Panc1 (cell line): ENCODE measurements around the gene PSMA7. TPM values are rescaled to one million over a fixed set of nuclear protein-coding genes. Genes with fewer than 3 reads are reported as not detected.

Experiments
- ATAC-seq: fragments of 200-7000 bp; cut with Tn5 transposase; 2 replicates; pipeline ENCODE4 v1.9.1; 2020; ENCODE audit warnings: mild to moderate bottlenecking, moderate library complexity
- BruUV-seq: library from RNA; stranded (reverse); fragments of 400-500 nt; replicated peaks from 2 replicates; lab custom pipeline; 2021; lab: Mats Ljungman, UMichigan
- CTCF ChIA-PET: fragments of 300-600 bp; sonication (Branson Sonifier 250); formaldehyde crosslinking; loops from one replicate; lab custom pipeline; 2022; ENCODE audit warnings: antibody characterized with exemption; lab: Charles Lee
- POLR2A ChIA-PET: fragments of 300-600 bp; sonication (Branson Sonifier 250); formaldehyde crosslinking; loops from one replicate; lab custom pipeline; 2022; ENCODE audit warnings: antibody characterized with exemption; lab: Charles Lee
- DNase-seq: peaks from one replicate; pipeline ENCODE4 v3.0.0-alpha.2; 2010; ENCODE audit warnings: low read depth, low spot score
- H3K27ac ChIP-seq: 2 replicates; pipeline ENCODE4 v1.5.1; 2011; ENCODE audit warnings: mild to moderate bottlenecking, low read length, inconsistent platforms
- H3K27me3 ChIP-seq: fragments of 200-500 bp; sonication (Bioruptor generic); 2 replicates; pipeline ENCODE4 v1.6.0; 2014; ENCODE audit warnings: low read length, inconsistent platforms; ENCODE audit not compliant: control insufficient read depth, insufficient read depth
- H3K36me3 ChIP-seq: fragments of 200-500 bp; sonication (Bioruptor generic); 2 replicates; pipeline ENCODE4 v1.5.1; 2014; ENCODE audit warnings: inconsistent platforms, mild to moderate bottlenecking, low read length, moderate library complexity; ENCODE audit not compliant: control insufficient read depth, insufficient read depth
- H3K4me1 ChIP-seq: 2 replicates; pipeline ENCODE4 v1.5.1; 2011; ENCODE audit warnings: inconsistent platforms, mild to moderate bottlenecking, low read length, moderate library complexity; ENCODE audit not compliant: control insufficient read depth, insufficient read depth
- H3K4me3 ChIP-seq, 2 experiments: 2 replicates each; pipeline ENCODE4 v1.5.1; 2011 to 2012; ENCODE audit warnings: low read depth in 2 of 2, low read length in 2 of 2, mild to moderate bottlenecking in 2 of 2, inconsistent platforms in 1 of 2, moderate library complexity in 1 of 2
- H3K9me3 ChIP-seq: fragments of 200-500 bp; sonication (Bioruptor generic); 2 replicates; pipeline ENCODE4 v1.5.1; 2014; ENCODE audit warnings: low read depth, mild to moderate bottlenecking, inconsistent platforms, low read length, moderate library complexity; ENCODE audit not compliant: control insufficient read depth, insufficient read depth
- CTCF ChIP-seq: fragments of 450-650 bp; IDR thresholded peaks from 2 replicates; pipeline ENCODE4 v1.5.1; 2017; ENCODE audit warnings: mild to moderate bottlenecking
- POLR2AphosphoS5 ChIP-seq: IDR thresholded peaks from 2 replicates; pipeline ENCODE4 v1.6.1; 2012; ENCODE audit warnings: mild to moderate bottlenecking, low read depth, low read length, moderate library complexity
- REST ChIP-seq, 2 experiments: IDR thresholded peaks; 2 replicates each; pipeline ENCODE4 v1.6.1; 2011 to 2012; ENCODE audit warnings: low read depth in 2 of 2, control low read depth in 1 of 2, low read length in 1 of 2, mild to moderate bottlenecking in 1 of 2, moderate library complexity in 1 of 2; ENCODE audit not compliant: insufficient read depth in 1 of 2
- SIN3A ChIP-seq: IDR thresholded peaks from 2 replicates; pipeline ENCODE4 v1.6.1; 2012; ENCODE audit warnings: low read depth, mild to moderate bottlenecking, low read length, moderate library complexity, borderline replicate concordance; ENCODE audit not compliant: insufficient read depth
- TCF7L2 ChIP-seq: IDR thresholded peaks from 2 replicates; pipeline ENCODE4 v1.6.1; 2011; ENCODE audit warnings: mild to moderate bottlenecking, low read depth, low read length, inconsistent platforms
- in situ Hi-C: cut with HindIII; loops from 2 replicates; pipeline ENCODE4 v1.10.0; 2016; ENCODE audit warnings: low sequenced_read_pairs, low pct_unique_long_range_greater_than_20kb
- intact Hi-C: fragments of 100-400 bp; cut with micrococcal nuclease; formaldehyde crosslinking; loops from one replicate; pipeline ENCODE4 v1.10.0; 2022; ENCODE audit not compliant: unreplicated experiment
- total RNA-seq: library from RNA; stranded (reverse); gene quantifications from one replicate; pipeline ENCODE4 v1.2.1, GENCODE V29; 2021; ENCODE audit not compliant: unreplicated experiment

PSMA7 gene
- total RNA-seq, 1 experiment from 2014 or later = 402 TPM

GRCh38 chr20:62131560-62132320, 11.5 kb downstream of the PSMA7 start:
- Histone ChIP-seq H3K27me3 (no peaks in the 10 kb centered on the region), H3K27ac (no peak overlapping the region), H3K4me1 (no peaks in the 10 kb centered on the region; the same call in 1 of the 2 replicates), H3K9me3 (no peaks in the 10 kb centered on the region), H3K4me3 (no peak overlapping the region), H3K36me3 (peaks cover 39% of the 10 kb centered on the region)
- intact Hi-C loops (no loop called here), in situ Hi-C loops (no loop called here)
- no TSS peak for BruUV-seq
- CTCF ChIA-PET = interaction anchor here (0.5 kb wide), 1 partner anchor 36 kb away, joined by 5 read pairs; no protein-coding TSS in a partner anchor
- TF ChIP-seq TCF7L2 = no peak
- ATAC-seq (no peak), DNase-seq (no peak)
- POLR2A ChIA-PET = no interaction called here

- CTCF ChIA-PET = no interaction called here
These were observed 13.3 kb downstream of the PSMA7 start for GRCh38 chr20:62129731-62130531.

More at GRCh38 chr20:62129731-62130531, 13.3 kb downstream of the PSMA7 start:
- POLR2A ChIA-PET = no interaction called here
- in situ Hi-C loops = no loop called here
- Histone ChIP-seq H3K9me3 (no peaks in the 10 kb centered on the region), H3K4me3 (no peak overlapping the region), H3K27ac (no peak overlapping the region), H3K27me3 (no peaks in the 10 kb centered on the region), H3K4me1 (no peaks in the 10 kb centered on the region; the same call in 1 of the 2 replicates), H3K36me3 (peaks cover 29% of the 10 kb centered on the region)
- DNase-seq (no peak), ATAC-seq (no peak)
- intact Hi-C loops = no loop called here
- BruUV-seq = no TSS peak
- TF ChIP-seq TCF7L2 = no peak
- TF ChIP-seq SIN3A = no peak
- no peak for TF ChIP-seq CTCF
- no peak for TF ChIP-seq POLR2AphosphoS5
- no peak for TF ChIP-seq REST (IDR thresholded peaks at IDR 0.05; ENCODE audit: insufficient read depth in 1 of 2, low read depth in 2 of 2, low read length in 1 of 2)
